Ovary (tissue), 9 donors: ENCODE results near the gene YDJC. TPM values are rescaled to one million over a fixed set of nuclear protein-coding genes. Genes with fewer than 3 reads are reported as not detected.

Experiments
- DNase-seq, 5 donors: peaks; one replicate each; pipeline ENCODE4 v3.0.0-alpha.2; 2019 to 2020
- H3K27ac ChIP-seq, 2 donors: fragments of 200-600 bp; one replicate each; pipeline versions ENCODE4 v1.5.1 to v1.8.0; 2019 to 2022
- H3K27me3 ChIP-seq: fragments of 200-600 bp; one replicate; pipeline ENCODE4 v1.8.0; 2022
- H3K36me3 ChIP-seq: fragments of 200-600 bp; sonication (generic); one replicate; pipeline ENCODE4 v1.5.1; 2019
- H3K4me1 ChIP-seq: one replicate; pipeline ENCODE4 v1.8.1; 2013; ENCODE audit warnings: mild to moderate bottlenecking, moderate library complexity; ENCODE audit not compliant: insufficient read depth
- H3K4me3 ChIP-seq: fragments of 200-600 bp; sonication (generic); one replicate; pipeline ENCODE4 v1.5.1; 2017
- H3K9me3 ChIP-seq, 2 donors: fragments of 200-600 bp in 1 of 2; sonication (generic) in 1 of 2; one replicate each; pipeline versions ENCODE4 v1.5.1 to v1.8.1; 2013 to 2019; ENCODE audit warnings: mild to moderate bottlenecking in 1 of 2, moderate library complexity in 1 of 2
- EP300 ChIP-seq: sonication (generic); formaldehyde crosslinking; IDR thresholded peaks from one replicate; pipeline ENCODE4 v1.6.1; 2017; ENCODE audit warnings: antibody characterized with exemption
- POLR2A ChIP-seq: fragments of 450-650 bp; IDR thresholded peaks from one replicate; pipeline ENCODE4 v1.6.1; 2017; ENCODE audit warnings: antibody characterized with exemption, mild to moderate bottlenecking, moderate library complexity
- WGBS, 3 donors: extraction: QIAGEN DNeasy Blood & Tissue Kit in 1 of 3; methylation state at CpG; one replicate each; pipeline versions ENCODE4 v1.1.5 to v1.1.7; 2013 to 2017; 5-methylcytosine and 5-hydroxymethylcytosine counted together
- intact Hi-C, 4 donors: fragments of 100-400 bp; cut with DNase I; formaldehyde crosslinking; loops; one replicate each; pipeline versions ENCODE4 v1.11.0 to v1.15.1; 2022 to 2023
- polyA plus RNA-seq, 2 donors: library from polyadenylated mRNA; stranded (reverse); fragments of 200-250 nt in 1 of 2; fragments of 350-450 nt in 1 of 2; fragmentation: Illumina TruSeq in 1 of 2; extraction: RNeasy Lipid Tissue Mini Kit (QIAGEN cat#74804) in 1 of 2; gene quantifications; one replicate each; pipeline ENCODE4 v1.2.3, GENCODE V29; 2013 to 2014
- total RNA-seq, 7 donors: library from RNA; depleted of rRNA in 2 of 7; stranded (reverse); fragments of >200 nt in 2 of 7; fragmentation: NEBNext Ultra II Directional in 3 of 7; extraction: Animal tissue kit (Norgen Biotek cat#: 25700) in 3 of 7; gene quantifications; one replicate each; pipeline versions ENCODE4 v1.1.0 to v1.2.4, GENCODE V29; 2016 to 2023
- TF ChIP-seq, protein P1 (sequence below), 3 donors: fragments of 450-650 bp in 2 of 3; fragments of 200-600 bp in 1 of 3; IDR thresholded peaks; one replicate each; pipeline versions ENCODE4 v1.5.1 to v1.8.0; 2016 to 2022; ENCODE audit warnings: antibody characterized with exemption in 3 of 3, mild to moderate bottlenecking in 1 of 3
- donor health status: DM: no; HTN: no; CAD: no; lungs with moderate emphysema.
- donor health status: DM: no; HTN: no; CAD: no.
- donor health status: Bipolar disorder and iron deficiency.
- donor health status: DM: yes; HTN: yes; CAD: no.
- donor health status: DM: no; HTN: no; CAD: no.
- donor health status: DM: yes; HTN: yes; CAD: no.

The YDJC gene
- total and polyA plus RNA-seq, 9 donors, result 1.8 to 45.1 (median 17.0) TPM

DNA sequence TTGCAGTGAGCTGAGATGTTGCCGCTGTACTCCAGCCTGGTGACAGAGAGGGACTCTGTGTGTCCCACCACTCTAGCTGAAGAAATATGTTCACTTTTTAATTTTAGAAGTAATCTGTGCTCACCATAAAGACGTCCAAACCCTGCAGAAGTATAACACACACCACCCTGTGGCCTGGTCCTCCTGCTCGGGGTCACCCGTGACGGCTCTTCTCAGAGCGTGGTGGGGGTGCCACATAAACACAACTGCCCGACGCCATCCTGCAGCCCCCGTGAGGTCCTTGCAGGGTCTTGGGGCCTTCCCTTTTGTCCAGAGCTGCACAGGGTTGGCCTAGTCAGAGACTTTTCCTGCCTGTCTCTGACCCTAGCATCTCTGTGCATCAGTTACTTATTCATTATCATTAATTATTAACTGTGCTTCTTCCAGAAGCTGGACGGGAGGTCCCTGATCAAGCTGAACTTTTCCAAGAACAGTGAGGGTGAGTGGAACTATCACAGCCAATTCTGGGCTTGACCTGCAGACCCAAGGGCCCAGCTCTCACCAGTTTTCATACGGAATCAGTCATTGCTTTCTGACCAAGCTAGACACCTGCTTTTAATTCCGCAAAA lies 44.9 kb upstream of the YDJC start:
- TF ChIP-seq EP300, result no peak
- TF ChIP-seq, protein P1, sequence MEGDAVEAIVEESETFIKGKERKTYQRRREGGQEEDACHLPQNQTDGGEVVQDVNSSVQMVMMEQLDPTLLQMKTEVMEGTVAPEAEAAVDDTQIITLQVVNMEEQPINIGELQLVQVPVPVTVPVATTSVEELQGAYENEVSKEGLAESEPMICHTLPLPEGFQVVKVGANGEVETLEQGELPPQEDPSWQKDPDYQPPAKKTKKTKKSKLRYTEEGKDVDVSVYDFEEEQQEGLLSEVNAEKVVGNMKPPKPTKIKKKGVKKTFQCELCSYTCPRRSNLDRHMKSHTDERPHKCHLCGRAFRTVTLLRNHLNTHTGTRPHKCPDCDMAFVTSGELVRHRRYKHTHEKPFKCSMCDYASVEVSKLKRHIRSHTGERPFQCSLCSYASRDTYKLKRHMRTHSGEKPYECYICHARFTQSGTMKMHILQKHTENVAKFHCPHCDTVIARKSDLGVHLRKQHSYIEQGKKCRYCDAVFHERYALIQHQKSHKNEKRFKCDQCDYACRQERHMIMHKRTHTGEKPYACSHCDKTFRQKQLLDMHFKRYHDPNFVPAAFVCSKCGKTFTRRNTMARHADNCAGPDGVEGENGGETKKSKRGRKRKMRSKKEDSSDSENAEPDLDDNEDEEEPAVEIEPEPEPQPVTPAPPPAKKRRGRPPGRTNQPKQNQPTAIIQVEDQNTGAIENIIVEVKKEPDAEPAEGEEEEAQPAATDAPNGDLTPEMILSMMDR (IDR thresholded peaks at IDR 0.05), result no peak
- TF ChIP-seq POLR2A, result no peak
- H3K9me3 ChIP-seq, result no peaks in the 10 kb centered on the region
- no peak overlapping the region for H3K4me3 ChIP-seq
- H3K27ac ChIP-seq, result no peak overlapping the region
- no peaks in the 10 kb centered on the region for H3K4me1 ChIP-seq
- 93 to 95% (median 94%) methylated on average over 12 of the region's 12 CpGs for WGBS, 3 donors
- DNase-seq, result no peak
- intact Hi-C loops, result no loop called here
- no peaks in the 10 kb centered on the region for H3K36me3 ChIP-seq
- H3K27me3 ChIP-seq, result no peaks in the 10 kb centered on the region

DNA sequence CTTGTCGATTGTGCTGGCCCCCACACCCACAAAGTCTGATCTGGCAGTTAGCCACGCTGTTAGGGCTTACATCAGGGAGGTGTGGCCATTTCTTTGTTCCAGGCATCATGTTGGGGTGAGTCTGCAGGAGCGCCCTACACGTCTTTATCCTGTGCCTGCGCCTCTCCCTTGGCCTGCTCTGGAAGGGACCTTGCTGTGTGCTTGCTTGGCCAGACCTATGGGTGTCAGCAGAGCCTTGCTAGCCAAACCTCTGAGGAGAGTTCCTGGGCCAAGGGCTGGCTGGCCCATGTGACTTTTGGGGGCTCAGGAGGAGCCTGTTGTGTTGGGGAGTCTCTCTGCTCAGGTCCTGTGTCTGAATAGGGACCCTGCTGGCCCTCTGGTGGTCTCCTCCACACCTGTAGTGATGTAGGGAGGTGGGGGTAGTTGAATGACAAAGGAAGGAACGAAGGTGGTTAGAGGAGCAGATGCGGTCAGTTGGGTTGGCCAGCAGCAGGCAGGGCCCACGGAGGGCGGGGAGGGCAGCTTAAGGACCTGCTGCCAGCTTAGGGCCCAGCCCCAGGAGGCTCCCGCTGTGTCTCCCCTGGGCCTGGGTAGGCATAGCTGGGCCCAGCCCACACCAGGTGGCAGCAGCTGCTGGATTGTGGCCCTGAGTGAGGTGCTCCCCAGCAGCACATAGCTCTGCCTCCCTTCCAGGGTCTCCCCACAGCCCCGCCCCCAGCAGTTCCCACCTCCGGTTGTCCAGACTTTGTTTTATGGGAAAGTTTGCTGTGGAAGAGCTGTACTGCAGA lies 43.9 kb upstream of the YDJC start:
- no peaks in the 10 kb centered on the region for H3K27me3 ChIP-seq
- no peaks in the 10 kb centered on the region for H3K4me1 ChIP-seq
- H3K9me3 ChIP-seq, result no peaks in the 10 kb centered on the region
- intact Hi-C loops, result no loop called here
- DNase-seq, result no peak
- no peak overlapping the region for H3K4me3 ChIP-seq
- TF ChIP-seq, protein P1 (IDR thresholded peaks at IDR 0.05), result no peak
- TF ChIP-seq POLR2A, result no peak
- no peak for TF ChIP-seq EP300
- 81 to 88% (median 85%) methylated on average over 12 of the region's 12 CpGs for WGBS, 3 donors
- H3K27ac ChIP-seq, result no peak overlapping the region
- H3K36me3 ChIP-seq, result no peaks in the 10 kb centered on the region

DNA sequence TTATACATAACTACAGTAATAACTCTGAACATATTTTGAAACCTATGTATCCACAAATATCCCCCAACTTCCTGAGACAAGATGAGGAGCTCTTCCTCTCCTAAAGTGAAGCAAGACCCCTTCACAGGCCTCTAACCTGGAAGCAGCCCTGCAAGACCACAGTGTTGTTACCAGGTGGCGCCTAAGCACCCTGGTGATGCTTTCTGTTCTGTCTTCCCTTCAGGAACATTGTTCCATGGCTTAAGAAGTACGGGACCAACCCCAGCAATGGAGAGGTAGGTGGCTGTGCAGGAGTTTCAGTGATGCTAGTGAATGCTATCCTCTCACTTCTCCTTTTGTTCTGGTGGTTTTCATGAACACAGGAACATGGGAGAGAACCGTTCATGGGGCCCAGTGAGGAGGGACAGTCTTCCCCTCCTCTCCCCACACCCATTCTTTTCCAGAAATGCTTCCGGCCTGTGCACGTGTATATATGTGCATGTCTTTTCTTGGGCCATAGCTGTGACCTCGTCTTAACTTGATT lies 42.3 kb upstream of the YDJC start:
- intact Hi-C loops, result no loop called here
- no peaks in the 10 kb centered on the region for H3K9me3 ChIP-seq
- no peaks in the 10 kb centered on the region for H3K4me1 ChIP-seq
- H3K27ac ChIP-seq, result no peak overlapping the region
- no peak for DNase-seq
- 80 to 85% (median 84%) methylated on average over 6 of the region's 6 CpGs for WGBS, 3 donors
- no peaks in the 10 kb centered on the region for H3K27me3 ChIP-seq
- H3K4me3 ChIP-seq, result no peak overlapping the region
- TF ChIP-seq EP300, result no peak
- no peak for TF ChIP-seq POLR2A
- TF ChIP-seq, protein P1 (IDR thresholded peaks at IDR 0.05), result no peak
- no peaks in the 10 kb centered on the region for H3K36me3 ChIP-seq

DNA sequence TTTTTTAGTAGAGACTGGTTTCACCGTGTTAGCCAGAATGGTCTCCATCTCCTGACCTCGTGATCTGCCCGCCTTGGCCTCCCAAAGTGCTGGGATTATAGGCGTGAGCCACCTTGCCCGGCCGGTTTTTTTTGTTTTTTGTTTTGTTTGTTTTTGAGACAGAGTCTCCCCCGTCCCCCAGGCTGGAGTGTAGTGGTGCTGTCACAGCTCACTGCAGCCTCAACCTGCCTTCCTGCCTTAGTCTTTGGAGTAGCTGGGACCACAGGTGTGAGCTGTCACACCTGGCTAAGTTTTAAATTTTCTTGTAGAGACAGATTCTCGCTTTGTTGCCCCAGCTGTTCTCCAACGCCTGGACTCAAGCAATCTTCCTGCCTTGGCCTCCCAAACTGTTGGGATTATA lies 39.2 kb upstream of the YDJC start:
- WGBS, 3 donors, result 82 to 89% (median 84%) methylated on average over 9 of the region's 9 CpGs
- no peaks in the 10 kb centered on the region for H3K9me3 ChIP-seq
- DNase-seq, result no peak
- no peak overlapping the region for H3K4me3 ChIP-seq
- H3K4me1 ChIP-seq, result no peaks in the 10 kb centered on the region
- no peaks in the 10 kb centered on the region for H3K27me3 ChIP-seq
- no peaks in the 10 kb centered on the region for H3K36me3 ChIP-seq
- no peak overlapping the region for H3K27ac ChIP-seq
- intact Hi-C loops, result loop anchor here in 1 of 4 donors (10.0 kb wide), 1 partner anchor 64 kb away; no protein-coding TSS in a partner anchor
- TF ChIP-seq POLR2A (no peak), EP300 (no peak)
- TF ChIP-seq, protein P1 (IDR thresholded peaks at IDR 0.05), result no peak
